ENCODE results near the gene SLC7A1.
A peak's percentile ranks its signal among the peaks of the same experiment; 100 is the strongest.
"Not testable (repeated sequence)": the region's sequence is repeated elsewhere in the genome, so short reads cannot be mapped to it uniquely, and the experiment has no call there.

Gene SLC7A1

GRCh38 chr13:29595380-29596063, at the start of gene SLC7A1:
Gene SLC7A1, minus strand, starts transcription at chr13:29595688. Its CDS starts 59,500 bp downstream, at chr13:29536188.
- peak; percentile 59 for DNase-seq

GRCh38 chr13:29640665-29641064, 45.2 kb upstream of the SLC7A1 start:
- no peak for DNase-seq

- not testable (repeated sequence) for DNase-seq
Measured at GRCh38 chr13:29636831-29637230, 41.3 kb upstream of the SLC7A1 start.

GRCh38 chr13:29624997-29625396, 29.5 kb upstream of the SLC7A1 start:
- no peak for DNase-seq

GRCh38 chr13:29621841-29622240, 26.4 kb upstream of the SLC7A1 start:
- no peak for DNase-seq

- DNase-seq = no peak
Measured at GRCh38 chr13:29621051-29621800, 25.7 kb upstream of the SLC7A1 start.

GRCh38 chr13:29619995-29620394, 24.5 kb upstream of the SLC7A1 start:
- DNase-seq = no peak

- DNase-seq = no peak
Measured at GRCh38 chr13:29613101-29613500, 17.6 kb upstream of the SLC7A1 start.

GRCh38 chr13:29607465-29607864, 12.0 kb upstream of the SLC7A1 start:
- no peak for DNase-seq

GRCh38 chr13:29605860-29606526, 10.5 kb upstream of the SLC7A1 start:
- DNase-seq = no peak

GRCh38 chr13:29598321-29598720, 2.8 kb upstream of the SLC7A1 start:
- no peak for DNase-seq

- no peak for DNase-seq
Measured at GRCh38 chr13:29597706-29598105, 2.2 kb upstream of the SLC7A1 start.

- DNase-seq = no peak
Measured at GRCh38 chr13:29597246-29597645, 1.8 kb upstream of the SLC7A1 start.

- no peak for DNase-seq
Measured at GRCh38 chr13:29596064-29596418, 553 bp upstream of the SLC7A1 start.

GRCh38 chr13:29594710-29595379, 643 bp downstream of the SLC7A1 start:
- DNase-seq = no peak

GRCh38 chr13:29594303-29594709, 1.2 kb downstream of the SLC7A1 start:
- peak; percentile 17 for DNase-seq

- DNase-seq = no peak
Measured at GRCh38 chr13:29593605-29594297, 1.7 kb downstream of the SLC7A1 start.

- DNase-seq = no peak
Measured at GRCh38 chr13:29591310-29591709, 4.2 kb downstream of the SLC7A1 start.

GRCh38 chr13:29589967-29590366, 5.5 kb downstream of the SLC7A1 start:
- DNase-seq = no peak

- no peak for DNase-seq
Measured at GRCh38 chr13:29589234-29589633, 6.3 kb downstream of the SLC7A1 start.

GRCh38 chr13:29587645-29588044, 7.8 kb downstream of the SLC7A1 start:
- no peak for DNase-seq

- DNase-seq = no peak
Measured at GRCh38 chr13:29583073-29583785, 12.3 kb downstream of the SLC7A1 start.

Data from NCI-H1694 treated with DMSO at 0.1 percent for 48 hours (cell line).